NCI-H146 (cell line): ENCODE data around the gene GRIK3.

ENCODE experiments used
- DNase-seq: peaks from one replicate; lab custom pipeline; 2025; lab: John Stamatoyannopoulos, UW

Gene GRIK3

GRCh38 chr1:36763771-36764170, 270.5 kb downstream of the GRIK3 start:
- DNase-seq: no peak

- no peak for DNase-seq
Measured at GRCh38 chr1:36762174-36762573, 272.1 kb downstream of the GRIK3 start.

DNA sequence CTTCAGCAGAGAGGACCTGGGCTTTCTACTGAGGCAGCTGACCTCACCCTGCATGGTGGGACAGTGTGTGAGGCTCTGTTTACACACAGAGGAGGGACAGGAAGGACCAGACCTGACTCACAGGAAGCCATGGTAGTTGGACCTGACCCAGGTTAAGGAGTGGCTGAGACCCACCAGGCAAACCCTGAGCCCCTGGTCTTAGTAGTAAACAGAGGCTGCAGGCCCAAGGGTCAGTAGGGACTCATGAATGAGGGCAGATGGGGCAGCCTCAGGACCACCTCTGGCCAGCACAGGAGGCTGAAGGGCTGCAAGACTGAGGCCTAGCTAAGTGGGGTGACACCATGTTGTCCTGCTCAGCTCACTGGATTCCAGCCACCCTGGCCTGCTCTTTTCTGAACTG, 273.2 kb downstream of the GRIK3 start:
- no peak for DNase-seq

GRCh38 chr1:36760081-36760480, 274.2 kb downstream of the GRIK3 start:
- DNase-seq: no peak

DNA sequence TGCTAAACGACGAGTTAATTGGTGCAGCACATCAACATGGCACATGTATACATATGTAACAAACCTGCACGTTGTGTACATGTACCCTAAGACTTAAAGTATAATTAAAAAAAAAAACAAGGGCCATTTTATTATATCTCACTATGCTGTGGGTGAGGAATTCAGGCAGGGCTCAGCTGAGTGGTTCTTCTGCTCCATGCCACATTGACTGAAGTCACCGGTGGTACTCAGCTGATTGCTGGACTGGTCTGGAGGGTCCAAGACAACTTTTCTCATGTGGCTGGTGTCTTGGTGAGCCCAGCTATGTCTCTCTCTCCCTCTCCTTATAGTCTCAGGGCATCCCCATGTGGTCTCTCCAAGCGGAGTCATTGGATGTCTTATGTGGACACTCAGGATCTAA, 275.0 kb downstream of the GRIK3 start:
- no peak for DNase-seq

DNA sequence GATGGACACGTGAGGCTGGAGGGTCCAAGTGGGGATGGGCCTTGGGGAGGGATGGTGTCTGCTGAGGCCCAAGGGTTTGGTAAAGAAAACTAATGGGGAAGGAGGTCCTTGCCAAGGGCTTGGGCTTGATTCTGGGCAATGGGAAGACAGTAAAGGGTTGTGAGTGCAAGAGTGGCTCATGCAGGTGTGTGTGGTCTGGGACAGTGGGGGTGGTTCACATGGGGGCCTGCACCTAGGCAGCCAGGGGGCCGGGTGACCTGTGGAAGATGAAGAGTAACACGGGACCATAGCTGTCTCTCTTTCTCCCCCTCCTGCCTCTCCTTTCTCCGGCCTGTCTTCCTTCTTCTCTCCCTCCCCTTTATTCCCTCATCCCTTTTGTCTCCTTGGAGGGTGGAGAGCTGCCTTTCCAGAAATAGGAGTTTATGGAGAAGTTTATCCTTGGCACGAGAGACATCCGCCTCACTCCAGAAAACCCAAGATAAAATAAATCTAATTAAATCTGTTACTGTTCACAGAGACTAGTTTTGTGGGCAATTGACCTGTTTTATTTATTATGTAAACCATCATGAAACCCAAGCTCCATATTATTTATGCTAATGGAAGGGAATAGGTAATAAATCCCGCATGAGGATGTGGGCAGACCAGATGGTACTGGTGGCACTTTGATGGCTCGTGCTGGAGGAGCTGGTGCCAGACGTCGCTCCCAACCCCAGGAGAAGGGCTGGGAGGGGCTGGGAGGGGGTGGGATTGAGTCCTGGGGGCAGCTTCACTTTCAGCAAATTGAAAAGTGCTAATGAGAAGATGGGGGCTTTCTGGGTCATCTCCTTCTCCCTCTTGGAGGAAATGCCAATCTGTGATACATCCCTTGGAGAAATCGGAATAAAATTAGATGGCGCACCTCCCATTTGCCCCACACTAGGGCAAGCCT, 278.7 kb downstream of the GRIK3 start:
- DNase-seq: no peak

GRCh38 chr1:36754366-36754765, 279.9 kb downstream of the GRIK3 start:
- no peak for DNase-seq

DNA sequence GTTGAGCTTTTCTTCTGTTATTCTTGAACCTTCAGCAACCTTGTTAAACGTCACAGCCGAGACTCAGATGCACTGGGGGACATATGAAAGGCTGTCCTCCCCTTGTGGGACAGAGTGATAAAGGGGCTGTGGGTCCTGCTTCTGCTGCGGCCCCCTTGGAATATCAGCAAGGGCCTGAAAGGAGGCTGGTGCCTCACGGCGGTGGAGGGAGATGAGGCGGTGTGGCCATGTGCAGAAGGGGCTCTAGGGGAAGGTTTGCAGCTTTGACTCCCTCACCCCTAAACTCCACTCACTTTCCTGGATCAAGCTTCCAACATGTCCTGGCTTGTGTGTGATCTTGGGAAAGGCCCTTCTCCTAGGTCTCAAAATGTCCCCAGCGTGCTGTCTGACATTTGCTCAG, 280.9 kb downstream of the GRIK3 start:
- no peak for DNase-seq

- DNase-seq: no peak
Measured at GRCh38 chr1:36752891-36753361, 281.4 kb downstream of the GRIK3 start.

DNA sequence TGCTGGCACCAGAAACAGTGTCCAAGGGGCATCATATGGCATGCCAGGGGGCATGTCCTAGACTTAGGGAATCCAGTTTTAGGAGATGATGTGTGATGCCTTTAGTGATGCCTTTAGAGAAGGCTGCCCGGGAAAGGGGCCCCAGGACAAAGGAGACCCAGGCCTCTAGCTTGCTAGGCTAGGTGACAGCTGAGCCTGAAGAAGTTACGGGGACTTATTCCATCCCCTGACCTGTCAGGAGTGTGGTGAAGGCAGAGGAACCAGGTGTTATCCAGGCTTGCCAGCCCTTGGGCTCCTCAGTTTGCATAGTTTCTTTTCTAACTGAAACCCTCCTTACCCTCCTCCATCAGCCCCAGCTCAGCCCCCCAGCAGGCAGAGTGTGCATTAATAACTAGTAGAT, 281.9 kb downstream of the GRIK3 start:
- no peak for DNase-seq

- DNase-seq: peak; percentile 12
Measured at GRCh38 chr1:36751525-36751924, 282.8 kb downstream of the GRIK3 start.

GRCh38 chr1:36748466-36748865, 285.8 kb downstream of the GRIK3 start:
- DNase-seq: no peak
